Hematopoietic multipotent progenitor cell treated with erythropoietin and hydrocortisone succinate and interleukin-3 and kit ligand, for 4 days (in vitro differentiated cells): ENCODE measurements around the gene TSPAN9.

ENCODE experiments used
- DNase-seq: peaks from one replicate; pipeline ENCODE4 v3.0.0-alpha.2; 2015

Gene TSPAN9

GRCh38 chr12:3261782-3262359 lies 184.7 kb downstream of the TSPAN9 start:
- DNase-seq = no peak

GRCh38 chr12:3262470-3262869 lies 185.3 kb downstream of the TSPAN9 start:
- DNase-seq = no peak

GRCh38 chr12:3263282-3263681 lies 186.1 kb downstream of the TSPAN9 start:
- DNase-seq = no peak

- no peak for DNase-seq
Measured at GRCh38 chr12:3263939-3264922, 187.1 kb downstream of the TSPAN9 start.

- no peak for DNase-seq
Measured at GRCh38 chr12:3265406-3265805, 188.2 kb downstream of the TSPAN9 start.

GRCh38 chr12:3266638-3267037 lies 189.5 kb downstream of the TSPAN9 start:
- no peak for DNase-seq

GRCh38 chr12:3267690-3268089 lies 190.5 kb downstream of the TSPAN9 start:
- DNase-seq = no peak

- DNase-seq = no peak
Measured at GRCh38 chr12:3269594-3269993, 192.4 kb downstream of the TSPAN9 start.

GRCh38 chr12:3271146-3271545 lies 194.0 kb downstream of the TSPAN9 start:
- no peak for DNase-seq

- DNase-seq = no peak
Measured at GRCh38 chr12:3271639-3272038, 194.5 kb downstream of the TSPAN9 start.

- DNase-seq = no peak
Measured at GRCh38 chr12:3272958-3273357, 195.8 kb downstream of the TSPAN9 start.

- no peak for DNase-seq
Measured at GRCh38 chr12:3273409-3273853, 196.3 kb downstream of the TSPAN9 start.

GRCh38 chr12:3274664-3275063 lies 197.5 kb downstream of the TSPAN9 start:
- DNase-seq = no peak

GRCh38 chr12:3275171-3276041 lies 198.2 kb downstream of the TSPAN9 start:
- DNase-seq = peak; percentile 82

- DNase-seq = no peak
Measured at GRCh38 chr12:3276226-3276625, 199.0 kb downstream of the TSPAN9 start.

- DNase-seq = no peak
Measured at GRCh38 chr12:3277306-3277943, 200.2 kb downstream of the TSPAN9 start.

GRCh38 chr12:3278681-3279414 lies 201.7 kb downstream of the TSPAN9 start:
- DNase-seq = no peak

GRCh38 chr12:3279415-3279780 lies 202.2 kb downstream of the TSPAN9 start:
- DNase-seq = no peak

- no peak for DNase-seq
Measured at GRCh38 chr12:3279832-3280231, 202.7 kb downstream of the TSPAN9 start.

GRCh38 chr12:3280967-3281366 lies 203.8 kb downstream of the TSPAN9 start:
- no peak for DNase-seq

GRCh38 chr12:3281588-3282383 lies 204.6 kb downstream of the TSPAN9 start:
- DNase-seq = peak; percentile 30
